Measurements from ENCODE around the gene PCMT1. TPM values are rescaled to one million over a fixed set of nuclear protein-coding genes. Genes with fewer than 3 reads are reported as not detected.

PCMT1 gene
- total and polyA plus RNA-seq, 2 of the 8 experiments (the other 6 are each of a cell fraction or from before 2014, with no cell fraction given), result 84.3 to 91.3 TPM

GRCh38 chr6:149833651-149834050, 84.1 kb downstream of the PCMT1 start:
- no peak overlapping the region for H2BK120ac ChIP-seq (replicated peaks; ENCODE audit: low read depth, low read length)
- no peak overlapping the region for H3K27ac ChIP-seq (ENCODE audit: low read depth, low read length)
- H2AFZ ChIP-seq (ENCODE audit: low read length), result no peak overlapping the region
- no peak overlapping the region for H2BK5ac ChIP-seq (ENCODE audit: low read depth, low read length)
- H3K14ac ChIP-seq (ENCODE audit: insufficient read length), result no peak overlapping the region
- H3K18ac ChIP-seq (ENCODE audit: extremely low read depth, low read length), result no peak overlapping the region
- no peak overlapping the region for H2BK20ac ChIP-seq (ENCODE audit: low read length)
- no peak overlapping the region for H2AK5ac ChIP-seq (ENCODE audit: low read depth, low read length)
- H3K4me3 ChIP-seq (ENCODE audit: extremely low read depth in 1 of 4, insufficient read depth in 2 of 4, low read depth in 3 of 4, low read length in 4 of 4), result no peak overlapping the region
- no peak overlapping the region for H4K91ac ChIP-seq (replicated peaks; ENCODE audit: insufficient read length, low read length)
- DNase-seq (ENCODE audit: low read depth in 1 of 2, low spot score in 2 of 2) (no peak), FAIRE-seq (no peak)
- H3K27me3 ChIP-seq (replicated peaks in 1 of 4; ENCODE audit: control insufficient read depth in 3 of 4, extremely low read depth in 1 of 4, insufficient read depth in 3 of 4, low read length in 3 of 4), result no peaks in the 10 kb centered on the region
- no peak overlapping the region for H3K23ac ChIP-seq (ENCODE audit: insufficient read length)
- no peaks in the 10 kb centered on the region for H3K4me1 ChIP-seq (replicated peaks in 1 of 4; ENCODE audit: control insufficient read depth in 3 of 4, insufficient read depth in 4 of 4, low read length in 3 of 4)
- H3K9ac ChIP-seq (replicated peaks in 1 of 4; ENCODE audit: extremely low read depth in 1 of 4, low read depth in 3 of 4, low read length in 3 of 4), result no peak overlapping the region
- H3K9me3 ChIP-seq (ENCODE audit: insufficient read depth in 2 of 2, low read depth in 1 of 2, low read length in 1 of 2), result no peaks in the 10 kb centered on the region
- 83% methylated on average over 3 of the region's 3 CpGs; no CpG with 5 or more reads in 1 of the 2 experiments for whole genome bisulfite sequencing, 2 experiments (ENCODE audit: extremely low coverage in 1 of 2, insufficient coverage in 1 of 2, insufficient read length in 1 of 2, insufficient replicate concordance in 2 of 2, low coverage in 1 of 2, low lambda C conversion rate in 2 of 2, missing lambda C conversion rate in 1 of 2)
- H2BK12ac ChIP-seq (ENCODE audit: low read depth, low read length), result no peak overlapping the region
- H3K4me2 ChIP-seq (ENCODE audit: insufficient read depth in 1 of 2, low read depth in 2 of 2, low read length in 2 of 2), result no peak overlapping the region
- H4K20me1 ChIP-seq (replicated peaks in 1 of 2; ENCODE audit: control insufficient read depth in 1 of 2, insufficient read depth in 2 of 2, low read length in 2 of 2), result peaks cover 0 to 2% of the 10 kb centered on the region in 2 experiments
- no peaks in the 10 kb centered on the region for H3K79me2 ChIP-seq (ENCODE audit: control insufficient read depth in 1 of 2, insufficient read depth in 2 of 2, low read length in 2 of 2)
- ChIA-PET POLR2A (ENCODE audit: partially characterized antibody) (no interaction called here), CTCF (ENCODE audit: partially characterized antibody) (interaction anchor here (0.6 to 15.4 kb wide), 16 partner anchors 10 to 379 kb away, joined by 3 to 195 read pairs (median 5); partner anchors contain the start of gene LRP11)
- H3K23me2 ChIP-seq (ENCODE audit: low read depth, low read length), result no peaks in the 10 kb centered on the region
- no peak overlapping the region for H4K8ac ChIP-seq (ENCODE audit: extremely low read depth, insufficient read depth, low read length)
- H4K5ac ChIP-seq (ENCODE audit: insufficient read length, low read depth, low read length), result no peak overlapping the region
- no peak overlapping the region for H3K56ac ChIP-seq (replicated peaks; ENCODE audit: insufficient read length, low read depth, low read length)
- no peak overlapping the region for H2BK15ac ChIP-seq (ENCODE audit: low read length)
- H3K36me3 ChIP-seq (ENCODE audit: control insufficient read depth in 2 of 4, insufficient read depth in 4 of 4, low read length in 3 of 4), result no peaks in the 10 kb centered on the region; a peak in 1 of 8 replicates
- no peaks in the 10 kb centered on the region for H3K79me1 ChIP-seq (ENCODE audit: low read depth, low read length)
- no peak overlapping the region for H3K4ac ChIP-seq (replicated peaks; ENCODE audit: insufficient read length, low read depth, low read length)
- TF ChIP-seq MAFK (IDR thresholded peaks at IDR 0.05; ENCODE audit: low read depth, low read length) (no peak), KDM5A (IDR thresholded peaks at IDR 0.05; ENCODE audit: low read length) (no peak), FOSL1 (IDR thresholded peaks at IDR 0.05; ENCODE audit: insufficient read depth, low read depth, low read length) (no peak), USF2 (IDR thresholded peaks at IDR 0.05; ENCODE audit: low read length) (no peak), HDAC2 (IDR thresholded peaks at IDR 0.05; ENCODE audit: borderline replicate concordance in 1 of 2, low read depth in 2 of 2, low read length in 2 of 2) (no peak), ATF3 (IDR thresholded peaks at IDR 0.05; ENCODE audit: insufficient read depth, low read depth, low read length) (no peak), SIN3A (conservative IDR thresholded peaks at IDR 0.05 in 1 of 2, IDR thresholded peaks at IDR 0.05 in 1 of 2; ENCODE audit: low read depth in 1 of 2, low read length in 2 of 2) (no peak), BACH1 (IDR thresholded peaks at IDR 0.05; ENCODE audit: low read length) (no peak), RAD21 (IDR thresholded peaks at IDR 0.05 in 1 of 2, conservative IDR thresholded peaks at IDR 0.05 in 1 of 2; ENCODE audit: low read depth in 2 of 2, low read length in 2 of 2) (no peak)
- TF ChIP-seq, protein P1, sequence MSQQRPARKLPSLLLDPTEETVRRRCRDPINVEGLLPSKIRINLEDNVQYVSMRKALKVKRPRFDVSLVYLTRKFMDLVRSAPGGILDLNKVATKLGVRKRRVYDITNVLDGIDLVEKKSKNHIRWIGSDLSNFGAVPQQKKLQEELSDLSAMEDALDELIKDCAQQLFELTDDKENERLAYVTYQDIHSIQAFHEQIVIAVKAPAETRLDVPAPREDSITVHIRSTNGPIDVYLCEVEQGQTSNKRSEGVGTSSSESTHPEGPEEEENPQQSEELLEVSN (IDR thresholded peaks at IDR 0.05), result no peak

Measured in H1 (cell line).